HFFc6 (cell line): ENCODE results near the gene MED28. TPM values are rescaled to one million over a fixed set of nuclear protein-coding genes. Genes with fewer than 3 reads are reported as not detected.

Experiments
- DNase-seq: peaks from one replicate; pipeline ENCODE4 v3.0.0-alpha.2; 2018
- H3K27ac Mint-ChIP-seq: 2 replicates; pipeline ENCODE4 v1.8.0; 2020; ENCODE audit warnings: mild to moderate bottlenecking, mixed read lengths
- H3K27me3 Mint-ChIP-seq: 2 replicates; pipeline ENCODE4 v1.8.0; 2021; ENCODE audit warnings: mild to moderate bottlenecking, moderate library complexity, mixed read lengths; ENCODE audit not compliant: insufficient read depth
- H3K36me3 Mint-ChIP-seq: 2 replicates; pipeline ENCODE4 v1.8.0; 2021; ENCODE audit warnings: low read depth, mixed read lengths
- H3K4me1 Mint-ChIP-seq: 2 replicates; pipeline ENCODE4 v1.8.0; 2020; ENCODE audit warnings: low read depth, mixed read lengths
- H3K4me3 Mint-ChIP-seq: 2 replicates; pipeline ENCODE4 v1.8.0; 2020; ENCODE audit warnings: mild to moderate bottlenecking, moderate library complexity, mixed read lengths
- H3K9me3 Mint-ChIP-seq: 2 replicates; pipeline ENCODE4 v1.8.0; 2020; ENCODE audit warnings: mild to moderate bottlenecking, mixed read lengths
- total RNA-seq, 6 experiments: library from RNA; stranded (reverse); fragmentation: NEBNext Ultra II Directional; extraction: Animal tissue kit (Norgen Biotek cat#: 25700); gene quantifications; 2 replicates in 1 of 6; 3 replicates in 5 of 6; pipeline ENCODE4 v1.2.3, GENCODE V29; 2021
- TF ChIP-seq, protein P1 (sequence below): fragments of 200-600 bp; sonication (generic); IDR thresholded peaks from 2 replicates; pipeline ENCODE4 v1.5.0; 2021; ENCODE audit warnings: antibody characterized with exemption, mild to moderate bottlenecking

MED28 gene
- total RNA-seq, 6 experiments from 2014 or later = 32.4 to 40.1 (median 36.4) TPM

DNA sequence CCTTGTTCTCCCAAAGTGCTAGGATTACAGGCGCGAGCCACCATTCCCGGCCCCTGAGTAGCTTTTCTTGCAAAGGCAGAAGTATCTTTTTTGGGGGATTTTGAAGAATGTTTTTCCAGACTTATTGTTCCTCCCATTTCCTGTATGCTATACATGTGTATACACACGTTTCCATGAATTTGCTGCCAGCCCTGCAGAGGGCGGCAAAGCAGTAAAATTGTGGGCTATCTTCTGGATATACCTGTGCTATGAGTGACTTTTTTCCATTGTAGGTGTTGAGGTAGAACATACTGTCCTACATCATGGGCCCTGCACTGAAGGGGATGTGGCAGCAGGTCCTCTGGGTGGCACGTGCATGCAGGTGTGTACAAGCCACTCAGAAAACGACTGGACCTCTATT, 16.9 kb upstream of the MED28 start:
- no peak overlapping the region for H3K4me3 Mint-ChIP-seq
- H3K36me3 Mint-ChIP-seq = peaks cover 5% of the 10 kb centered on the region
- DNase-seq = no peak
- H3K4me1 Mint-ChIP-seq = no peaks in the 10 kb centered on the region
- H3K9me3 Mint-ChIP-seq = no peaks in the 10 kb centered on the region
- H3K27me3 Mint-ChIP-seq = no peaks in the 10 kb centered on the region; the same call in 1 of the 2 replicates
- TF ChIP-seq, protein P1, sequence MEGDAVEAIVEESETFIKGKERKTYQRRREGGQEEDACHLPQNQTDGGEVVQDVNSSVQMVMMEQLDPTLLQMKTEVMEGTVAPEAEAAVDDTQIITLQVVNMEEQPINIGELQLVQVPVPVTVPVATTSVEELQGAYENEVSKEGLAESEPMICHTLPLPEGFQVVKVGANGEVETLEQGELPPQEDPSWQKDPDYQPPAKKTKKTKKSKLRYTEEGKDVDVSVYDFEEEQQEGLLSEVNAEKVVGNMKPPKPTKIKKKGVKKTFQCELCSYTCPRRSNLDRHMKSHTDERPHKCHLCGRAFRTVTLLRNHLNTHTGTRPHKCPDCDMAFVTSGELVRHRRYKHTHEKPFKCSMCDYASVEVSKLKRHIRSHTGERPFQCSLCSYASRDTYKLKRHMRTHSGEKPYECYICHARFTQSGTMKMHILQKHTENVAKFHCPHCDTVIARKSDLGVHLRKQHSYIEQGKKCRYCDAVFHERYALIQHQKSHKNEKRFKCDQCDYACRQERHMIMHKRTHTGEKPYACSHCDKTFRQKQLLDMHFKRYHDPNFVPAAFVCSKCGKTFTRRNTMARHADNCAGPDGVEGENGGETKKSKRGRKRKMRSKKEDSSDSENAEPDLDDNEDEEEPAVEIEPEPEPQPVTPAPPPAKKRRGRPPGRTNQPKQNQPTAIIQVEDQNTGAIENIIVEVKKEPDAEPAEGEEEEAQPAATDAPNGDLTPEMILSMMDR = peak; percentile 66
- H3K27ac Mint-ChIP-seq = no peak overlapping the region

DNA sequence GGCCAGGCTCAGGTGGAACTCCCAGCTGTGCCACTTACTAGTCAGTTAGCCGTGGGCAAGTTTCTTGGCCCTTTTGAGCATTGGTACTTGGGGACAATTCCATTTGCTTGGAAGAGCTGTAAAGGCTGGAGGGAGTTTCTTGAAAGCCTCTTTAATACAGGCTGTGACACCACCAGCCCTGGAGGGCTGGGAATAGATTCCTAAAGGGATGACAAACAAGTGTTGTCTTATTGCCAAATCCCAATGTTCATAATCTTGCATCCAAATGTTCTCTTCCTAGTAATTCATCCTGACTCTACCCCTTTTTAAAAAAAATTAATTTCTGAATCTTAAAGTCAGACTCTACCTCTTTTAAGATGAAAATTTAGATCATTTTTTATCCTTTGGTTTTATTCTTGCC, 14.6 kb upstream of the MED28 start:
- H3K4me3 Mint-ChIP-seq = no peak overlapping the region
- H3K9me3 Mint-ChIP-seq = no peaks in the 10 kb centered on the region
- TF ChIP-seq, protein P1 = no peak
- DNase-seq = no peak
- no peaks in the 10 kb centered on the region; the same call in 1 of the 2 replicates for H3K27me3 Mint-ChIP-seq
- H3K4me1 Mint-ChIP-seq = peaks cover under 1% of the 10 kb centered on the region; the same call in 1 of the 2 replicates
- no peak overlapping the region; the same call in 1 of the 2 replicates for H3K27ac Mint-ChIP-seq
- peaks cover 11% of the 10 kb centered on the region for H3K36me3 Mint-ChIP-seq

DNA sequence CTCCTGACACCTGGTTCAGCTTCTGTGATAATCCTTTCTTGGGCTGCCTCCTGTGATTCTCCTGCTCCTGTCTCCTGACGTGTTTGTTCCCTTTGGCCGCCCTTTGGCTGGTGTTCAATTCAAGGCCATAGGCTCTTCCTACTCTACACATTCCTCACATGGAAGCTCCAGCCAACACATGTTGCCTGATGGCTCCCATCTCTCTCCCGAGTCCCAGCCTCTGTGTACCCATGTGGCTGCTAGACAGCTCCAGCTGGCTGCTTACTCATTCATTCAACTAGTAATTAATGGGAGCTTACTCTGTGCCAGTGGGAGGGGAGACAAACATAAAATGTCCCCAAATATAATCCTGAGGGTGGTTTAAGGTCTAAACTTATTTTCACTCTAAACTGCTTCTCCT, 9.2 kb upstream of the MED28 start:
- no peak overlapping the region for H3K4me3 Mint-ChIP-seq
- TF ChIP-seq, protein P1 = no peak
- DNase-seq = no peak
- peaks cover 11% of the 10 kb centered on the region for H3K4me1 Mint-ChIP-seq
- peak overlapping the region; percentile 49; the same call in 1 of the 2 replicates for H3K27ac Mint-ChIP-seq
- peaks cover 12% of the 10 kb centered on the region for H3K36me3 Mint-ChIP-seq
- no peaks in the 10 kb centered on the region for H3K27me3 Mint-ChIP-seq
- no peaks in the 10 kb centered on the region for H3K9me3 Mint-ChIP-seq

DNA sequence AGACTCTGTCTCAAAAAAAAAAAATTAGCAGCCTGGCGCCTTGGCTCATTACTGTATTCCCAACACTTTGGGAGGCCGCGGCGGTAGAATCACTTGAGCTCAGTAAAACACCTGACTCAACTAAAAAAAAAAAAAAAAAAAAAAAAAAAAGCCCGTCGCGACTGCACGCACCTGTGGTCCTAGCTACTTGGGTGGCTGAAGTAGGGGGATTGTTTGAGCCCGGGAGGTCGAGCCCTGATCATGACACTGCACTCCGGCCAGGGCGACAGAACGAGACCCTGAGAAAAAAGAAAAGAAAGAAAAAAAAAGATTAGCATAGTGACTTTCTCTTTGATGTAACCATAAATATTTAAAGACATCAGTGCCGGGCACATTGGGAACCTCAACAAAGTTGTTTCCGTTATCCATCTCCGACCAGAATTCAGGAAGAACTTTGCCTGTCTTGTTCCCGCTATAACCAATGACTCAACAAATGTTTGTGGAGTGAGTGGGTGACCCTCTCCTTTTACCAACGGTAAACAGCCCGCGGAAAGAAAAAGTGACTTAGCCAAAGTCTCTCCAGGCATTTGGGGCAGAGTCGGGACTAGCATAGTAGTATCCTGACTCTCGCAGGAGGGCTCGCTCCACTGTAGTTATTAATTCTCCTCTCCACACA, 553 bp upstream of the MED28 start:
- H3K9me3 Mint-ChIP-seq = no peaks in the 10 kb centered on the region
- peaks cover 11% of the 10 kb centered on the region for H3K36me3 Mint-ChIP-seq
- peak; percentile 86 for DNase-seq
- H3K4me3 Mint-ChIP-seq = peak overlapping the region; percentile 98
- H3K27me3 Mint-ChIP-seq = peaks cover 7% of the 10 kb centered on the region; the same call in 1 of the 2 replicates
- H3K4me1 Mint-ChIP-seq = peaks cover 27% of the 10 kb centered on the region
- TF ChIP-seq, protein P1 = no peak
- H3K27ac Mint-ChIP-seq = peak overlapping the region; percentile 97

DNA sequence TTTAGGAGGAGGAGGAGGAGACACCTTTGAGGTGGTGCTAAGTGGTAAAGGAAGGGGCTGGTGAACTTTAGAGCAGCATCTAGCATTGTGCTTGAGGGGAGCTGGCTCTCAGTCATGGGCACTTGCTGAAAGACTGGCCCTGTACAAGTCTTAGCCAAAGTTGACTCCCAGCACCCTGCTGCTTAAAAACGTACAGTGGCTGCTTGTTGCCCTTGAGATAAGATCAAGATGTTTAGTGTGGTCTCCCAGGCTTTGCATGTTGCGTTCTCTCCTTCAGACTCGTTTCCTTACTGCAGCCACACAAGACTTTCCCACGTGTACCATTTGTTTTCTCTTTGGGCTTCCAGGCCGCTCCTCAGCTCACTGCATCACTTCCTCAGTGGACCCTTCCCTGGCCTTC, 1.8 kb downstream of the MED28 start:
- no peak overlapping the region; the same call in 1 of the 2 replicates for H3K27ac Mint-ChIP-seq
- H3K27me3 Mint-ChIP-seq = peaks cover 7% of the 10 kb centered on the region; the same call in 1 of the 2 replicates
- TF ChIP-seq, protein P1 = no peak
- peaks cover 18% of the 10 kb centered on the region for H3K36me3 Mint-ChIP-seq
- H3K4me3 Mint-ChIP-seq = peak overlapping the region; percentile 73
- H3K9me3 Mint-ChIP-seq = no peaks in the 10 kb centered on the region
- no peak for DNase-seq
- peaks cover 41% of the 10 kb centered on the region for H3K4me1 Mint-ChIP-seq
